GM23338 (cell line): ENCODE measurements around the gene MAPK8IP2. TPM values are rescaled to one million over a fixed set of nuclear protein-coding genes. Genes with fewer than 3 reads are reported as not detected.
"Not testable (repeated sequence)": the region's sequence is repeated elsewhere in the genome, so short reads cannot be mapped to it uniquely, and the experiment has no call there.

ENCODE experiments used
- ATAC-seq: fragments of 200-7000 bp; cut with Tn5 transposase; 3 replicates; pipeline ENCODE4 v1.9.1; 2020
- DNase-seq: peaks from one replicate; pipeline ENCODE4 v3.0.0-alpha.2; 2015; ENCODE audit warnings: low spot score
- H2AFZ ChIP-seq: fragments of 200-600 bp; sonication (generic); 2 replicates; pipeline ENCODE4 v1.8.0; 2016; ENCODE audit warnings: antibody characterized with exemption, mild to moderate bottlenecking, moderate library complexity
- H3F3A ChIP-seq: fragments of 200-600 bp; sonication (generic); replicated peaks from 2 replicates; pipeline ENCODE4 v1.8.0; 2017; ENCODE audit warnings: antibody characterized with exemption, mixed run types, low read depth
- H3K27ac ChIP-seq: fragments of 200-600 bp; sonication (generic); 2 replicates; pipeline ENCODE4 v1.6.1; 2016; ENCODE audit warnings: low read depth
- H3K27me3 ChIP-seq: fragments of 200-600 bp; sonication (generic); 2 replicates; pipeline ENCODE4 v1.8.0; 2016; ENCODE audit warnings: mild to moderate bottlenecking, mixed run types, moderate library complexity; ENCODE audit not compliant: insufficient read depth
- H3K36me3 ChIP-seq: fragments of 200-600 bp; sonication (generic); 2 replicates; pipeline ENCODE4 v1.8.0; 2016; ENCODE audit warnings: mild to moderate bottlenecking; ENCODE audit not compliant: insufficient read depth
- H3K4me1 ChIP-seq: fragments of 200-600 bp; sonication (generic); 2 replicates; pipeline ENCODE4 v1.8.0; 2016; ENCODE audit warnings: mild to moderate bottlenecking, moderate library complexity; ENCODE audit not compliant: insufficient read depth
- H3K4me2 ChIP-seq: fragments of 200-600 bp; sonication (generic); 2 replicates; pipeline ENCODE4 v1.7.1; 2017; ENCODE audit warnings: mixed run types
- H3K4me3 ChIP-seq: fragments of 200-600 bp; sonication (generic); 2 replicates; pipeline ENCODE4 v1.6.1; 2016; ENCODE audit warnings: mixed run types
- H3K79me2 ChIP-seq: fragments of 200-600 bp; sonication (generic); replicated peaks from 2 replicates; pipeline ENCODE4 v1.8.0; 2017; ENCODE audit warnings: mild to moderate bottlenecking; ENCODE audit not compliant: insufficient read depth
- H3K9me2 ChIP-seq: fragments of 200-600 bp; sonication (generic); 2 replicates; pipeline ENCODE4 v1.8.0; 2017; ENCODE audit not compliant: insufficient read depth
- H4K20me1 ChIP-seq: fragments of 200-600 bp; sonication (generic); replicated peaks from 2 replicates; pipeline ENCODE4 v1.8.0; 2017; ENCODE audit warnings: mild to moderate bottlenecking; ENCODE audit not compliant: insufficient read depth
- H3K27ac Mint-ChIP-seq: 2 replicates; pipeline ENCODE4 v1.8.0; 2020; ENCODE audit warnings: inconsistent platforms, mild to moderate bottlenecking, moderate library complexity, mixed read lengths
- H3K27me3 Mint-ChIP-seq: 3 replicates; pipeline ENCODE4 v1.8.0; 2022; ENCODE audit warnings: low read depth, mild to moderate bottlenecking, moderate library complexity, mixed read lengths, inconsistent platforms; ENCODE audit not compliant: insufficient read depth, poor library complexity
- H3K36me3 Mint-ChIP-seq: 3 replicates; pipeline ENCODE4 v1.8.0; 2021; ENCODE audit warnings: low read depth, mild to moderate bottlenecking, inconsistent platforms, moderate library complexity, mixed read lengths
- H3K4me1 Mint-ChIP-seq: 3 replicates; pipeline ENCODE4 v1.8.0; 2020; ENCODE audit warnings: mild to moderate bottlenecking, inconsistent platforms, mixed read lengths
- H3K4me3 Mint-ChIP-seq: 3 replicates; pipeline ENCODE4 v1.8.0; 2021; ENCODE audit warnings: moderate library complexity, mild to moderate bottlenecking, inconsistent platforms, mixed read lengths
- H3K9me3 Mint-ChIP-seq: 3 replicates; pipeline ENCODE4 v1.8.0; 2020; ENCODE audit warnings: moderate library complexity, mild to moderate bottlenecking, inconsistent platforms, mixed read lengths
- CTCF ChIP-seq, 2 experiments: fragments of 200-600 bp in 1 of 2; sonication (generic) in 1 of 2; conservative IDR thresholded peaks; 2 replicates each; pipeline versions ENCODE4 v1.5.1 to v1.6.1; 2016 to 2017; ENCODE audit warnings: antibody characterized with exemption in 2 of 2, low read depth in 2 of 2, mild to moderate bottlenecking in 2 of 2, moderate library complexity in 1 of 2
- ZNF462 ChIP-seq: fragments of 250-450 bp; sonication (Bioruptor Pico); IDR thresholded peaks from 2 replicates; pipeline ENCODE4 v1.5.0; 2020; ENCODE audit warnings: mild to moderate bottlenecking, moderate library complexity
- polyA plus RNA-seq: library from polyadenylated mRNA; unstranded; fragments of >200 nt; fragmentation: Nextera tagmentation; extraction: Ambion mirVana; gene quantifications from 2 replicates; pipeline ENCODE4 v1.2.1, GENCODE V29; 2016
- total RNA-seq: library from RNA; depleted of rRNA; stranded (reverse); fragments of >200 nt; shearing (Covaris generic); gene quantifications from 2 replicates; pipeline ENCODE4 v1.2.3, GENCODE V29; 2014

Gene MAPK8IP2
- total and polyA plus RNA-seq, 2 experiments from 2014 or later, result 0.15 to 3.5 TPM

- Mint-ChIP-seq H3K36me3 (no peaks in the 10 kb centered on the region), H3K27ac (no peak overlapping the region), H3K9me3 (no peaks in the 10 kb centered on the region), H3K4me3 (no peak overlapping the region), H3K4me1 (peaks cover 13% of the 10 kb centered on the region), H3K27me3 (peaks cover 20% of the 10 kb centered on the region)
- Histone ChIP-seq H3K4me2 (no peak overlapping the region), H3K9me2 (no peaks in the 10 kb centered on the region), H4K20me1 (no peaks in the 10 kb centered on the region; the same call in 1 of the 2 replicates), H3K4me3 (no peak overlapping the region), H2AFZ (no peak overlapping the region), H3F3A (no peaks in the 10 kb centered on the region; the same call in 1 of the 2 replicates), H3K27me3 (0 out of 2 replicates have a peak, but pooled peaks cover 4% of the 10 kb centered on the region), H3K4me1 (no peaks in the 10 kb centered on the region; the same call in 1 of the 2 replicates), H3K36me3 (no peaks in the 10 kb centered on the region), H3K27ac (no peak overlapping the region), H3K79me2 (no peaks in the 10 kb centered on the region)
- TF ChIP-seq CTCF (conservative IDR thresholded peaks at IDR 0.05; ENCODE audit: low read depth in 2 of 2) (peak; percentile 19 to 48; a peak in 3 of 4 replicates), ZNF462 (CRISPR knock-in tag) (no peak)
- peak; percentile 72 for DNase-seq
- ATAC-seq, result peak; percentile 86
Observed at GRCh38 chr22:50613291-50613981, 12.8 kb downstream of the MAPK8IP2 start.

- H3K9me3 Mint-ChIP-seq, DNase-seq, H3K27ac Mint-ChIP-seq, H2AFZ ChIP-seq, H3K4me3 ChIP-seq, H3K27me3 ChIP-seq, H3K9me2 ChIP-seq, H3K27ac ChIP-seq, H3F3A ChIP-seq, H3K79me2 ChIP-seq, H3K4me1 ChIP-seq, H3K36me3 ChIP-seq, H3K4me2 ChIP-seq, H3K36me3 Mint-ChIP-seq, ATAC-seq, H3K4me3 Mint-ChIP-seq, H4K20me1 ChIP-seq: not testable (repeated sequence)
- peaks cover 13% of the 10 kb centered on the region for H3K4me1 Mint-ChIP-seq
- H3K27me3 Mint-ChIP-seq, result peaks cover 18% of the 10 kb centered on the region
Observed at GRCh38 chr22:50614296-50614695, 13.7 kb downstream of the MAPK8IP2 start.
